HG03159 (cell line): ENCODE data around the gene HSD17B3.
"Not testable (repeated sequence)": the region's sequence is repeated elsewhere in the genome, so short reads cannot be mapped to it uniquely, and the experiment has no call there.

ENCODE experiments used
- ATAC-seq: cut with Tn5 transposase; IDR thresholded peaks from one replicate; pipeline ENCODE4 v1.9.1; 2021; ENCODE audit warnings: mild to moderate bottlenecking, moderate library complexity; ENCODE audit not compliant: unreplicated experiment

The HSD17B3 gene

DNA sequence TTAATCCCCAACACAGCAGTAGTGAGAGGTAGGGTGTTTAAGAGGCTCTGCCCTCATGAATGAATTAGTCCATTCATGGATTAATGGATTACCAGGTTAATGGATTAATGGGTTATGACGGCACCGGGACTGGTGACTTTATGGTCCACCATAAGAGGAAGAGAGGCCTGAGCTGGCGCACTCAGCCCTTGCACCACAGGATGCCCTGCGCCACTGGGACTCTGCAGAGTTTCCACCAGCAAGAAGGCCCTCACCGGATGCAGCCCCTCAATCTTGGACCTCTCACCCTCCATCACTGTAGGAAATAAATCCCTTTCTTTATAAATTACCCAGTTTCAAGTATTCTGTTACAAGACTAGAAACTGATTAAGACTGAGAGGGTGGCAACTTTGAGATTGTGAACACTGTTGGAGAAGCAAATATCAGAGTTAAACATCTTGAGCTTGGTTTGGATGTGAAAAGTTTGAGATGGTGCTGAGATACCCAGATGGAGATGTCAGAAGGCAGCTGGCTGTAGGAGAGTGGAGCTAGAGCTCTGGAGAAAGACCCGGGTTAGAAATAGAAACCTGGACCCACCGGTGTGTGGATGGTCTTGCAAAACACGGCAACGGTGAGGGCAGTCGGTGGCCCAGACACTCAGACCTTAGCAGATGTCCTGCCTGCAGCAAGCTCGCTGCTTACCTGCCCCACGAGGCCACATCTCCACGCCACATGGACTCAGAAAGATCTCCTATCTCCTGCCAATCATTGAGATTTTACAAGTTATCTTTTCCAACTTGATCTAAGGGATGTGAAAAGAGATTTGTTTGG lies 98.8 kb downstream of the HSD17B3 start:
- ATAC-seq: no peak

DNA sequence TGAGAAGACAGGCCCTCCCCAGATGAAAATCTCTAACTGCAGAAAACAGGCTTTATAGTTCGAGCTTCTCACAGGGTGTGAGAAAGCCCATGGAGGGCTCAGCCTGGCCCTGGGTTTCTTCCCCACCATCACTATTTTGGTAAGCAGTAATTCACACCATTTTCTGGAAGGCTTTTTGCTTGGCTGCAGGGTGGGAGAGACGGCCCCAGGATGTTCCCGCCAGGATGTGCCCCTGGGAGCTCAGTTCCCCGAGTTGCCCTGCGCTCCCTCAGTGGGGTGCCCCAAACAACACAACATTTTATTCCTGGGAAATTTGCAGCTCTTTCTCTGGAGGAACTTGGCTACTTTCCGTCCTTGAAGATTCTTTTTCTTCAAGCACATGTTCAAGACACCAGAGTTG lies 100.8 kb downstream of the HSD17B3 start:
- no peak for ATAC-seq

DNA sequence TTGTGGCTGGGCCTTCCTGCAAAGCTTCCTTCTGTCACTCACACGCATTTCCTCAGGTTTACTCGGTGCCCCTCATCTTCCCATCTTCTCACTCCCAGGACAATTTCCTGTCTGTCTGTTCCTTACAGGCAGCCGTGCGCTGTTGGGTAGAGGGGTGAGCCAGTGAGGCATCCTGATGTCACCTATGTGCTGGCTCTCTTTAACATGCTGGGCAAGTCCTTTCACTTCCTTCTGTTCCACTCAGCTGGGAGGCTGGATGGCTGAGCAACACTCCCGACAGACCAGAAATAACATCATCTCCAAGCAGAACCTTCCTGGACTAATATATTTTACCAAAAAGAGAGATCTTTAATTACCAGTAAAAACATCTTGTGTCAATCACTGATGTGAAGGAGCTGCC lies 103.0 kb downstream of the HSD17B3 start:
- no peak for ATAC-seq

DNA sequence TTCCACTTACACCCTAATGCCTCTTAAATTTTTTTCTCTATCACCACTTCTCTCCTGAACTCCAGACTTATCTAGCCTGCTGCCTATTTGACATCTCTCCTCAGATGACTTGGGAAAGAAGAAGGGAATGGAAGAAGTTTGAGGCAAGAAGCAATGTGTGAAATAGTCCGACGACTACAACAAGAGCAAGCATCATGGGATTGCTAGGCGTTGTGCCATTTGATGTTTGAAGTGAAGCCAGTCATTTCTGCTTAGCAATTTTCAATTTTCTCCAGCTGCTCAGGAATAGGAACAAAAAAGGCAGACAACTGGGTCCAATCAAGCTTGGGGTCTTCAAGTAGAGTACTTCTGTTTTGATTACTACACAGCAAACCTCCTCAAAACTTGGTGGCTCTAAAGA lies 106.4 kb downstream of the HSD17B3 start:
- no peak for ATAC-seq

DNA sequence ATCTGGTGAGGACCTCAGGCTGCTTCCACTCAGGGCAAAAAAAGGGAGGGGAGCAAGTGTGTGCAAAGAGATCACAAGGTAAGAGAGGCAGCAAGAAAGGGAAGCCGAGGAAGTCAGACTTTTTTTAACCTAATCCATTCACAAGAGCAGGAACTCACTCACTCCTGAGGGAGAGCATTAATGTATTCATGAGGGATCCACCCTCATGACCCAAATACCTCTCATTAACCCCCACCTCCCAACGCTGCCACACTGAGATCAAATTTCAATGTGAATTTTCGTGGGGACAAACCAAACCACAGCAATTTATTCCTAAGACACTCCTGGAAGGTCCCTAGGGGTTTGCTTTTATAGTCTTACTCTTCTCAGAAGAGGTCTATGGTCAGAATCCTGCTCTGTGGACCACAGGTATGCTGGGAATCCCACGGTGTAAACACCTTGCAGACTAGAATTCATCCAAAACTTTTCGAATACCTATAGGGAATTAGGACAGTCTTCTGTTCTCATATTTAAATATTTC lies 108.7 kb downstream of the HSD17B3 start:
- ATAC-seq: no peak

DNA sequence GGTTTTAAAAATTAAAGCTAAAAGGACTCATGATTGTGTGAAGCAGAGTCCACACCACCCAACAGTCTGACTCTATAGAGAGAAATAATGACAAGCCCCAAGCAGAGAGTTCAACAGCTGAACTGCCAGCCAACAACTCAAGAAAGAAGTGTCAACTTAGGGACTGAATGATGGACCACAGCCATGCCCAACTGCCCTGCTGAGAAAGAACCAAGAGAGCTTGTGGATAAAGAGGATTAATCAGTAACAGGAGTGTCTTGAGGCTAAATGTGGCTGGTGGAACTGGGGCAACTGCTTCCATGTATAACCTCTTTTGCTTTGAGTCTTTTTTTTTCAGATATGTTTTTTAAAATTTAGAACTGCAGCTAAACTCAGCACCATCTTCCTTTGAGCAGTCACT lies 109.3 kb downstream of the HSD17B3 start:
- no peak for ATAC-seq

DNA sequence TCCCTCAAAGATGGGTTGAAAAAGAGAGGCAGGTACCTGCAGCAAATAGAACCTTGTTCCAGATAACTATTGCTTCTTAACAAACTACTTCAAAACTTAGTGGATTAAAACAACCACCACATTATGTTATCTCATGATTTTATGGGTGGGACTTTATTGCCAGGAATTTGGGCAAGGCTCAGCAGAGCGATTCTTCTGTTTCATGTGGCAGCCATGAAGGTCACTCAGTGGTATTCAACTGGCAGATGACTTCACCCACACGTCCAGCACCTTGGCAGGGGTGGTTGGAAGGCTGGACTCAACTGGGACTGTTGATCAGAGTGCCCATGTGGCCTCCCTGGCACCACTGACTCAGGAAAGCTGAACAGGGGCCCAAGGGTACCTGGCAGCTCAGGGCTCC lies 112.0 kb downstream of the HSD17B3 start:
- no peak for ATAC-seq

DNA sequence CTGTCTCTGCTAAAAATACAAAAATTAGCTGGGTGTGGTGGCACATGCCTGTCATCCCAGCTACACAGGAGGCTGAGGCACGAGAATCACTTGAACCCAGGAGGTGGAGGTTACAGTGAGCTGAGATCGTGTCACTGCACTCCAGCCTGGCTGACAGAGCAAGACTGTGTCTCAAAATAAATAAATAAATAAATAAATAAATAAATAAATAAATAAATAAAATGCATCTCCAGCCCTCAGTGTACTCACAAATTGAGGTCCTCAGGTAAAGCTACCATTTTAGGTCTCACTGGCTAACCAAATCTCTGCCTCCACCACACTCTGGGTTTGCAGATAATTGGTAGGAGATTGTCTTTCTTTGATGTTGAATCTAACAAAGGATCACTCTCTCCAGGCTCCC lies 112.4 kb downstream of the HSD17B3 start:
- not testable (repeated sequence) for ATAC-seq

DNA sequence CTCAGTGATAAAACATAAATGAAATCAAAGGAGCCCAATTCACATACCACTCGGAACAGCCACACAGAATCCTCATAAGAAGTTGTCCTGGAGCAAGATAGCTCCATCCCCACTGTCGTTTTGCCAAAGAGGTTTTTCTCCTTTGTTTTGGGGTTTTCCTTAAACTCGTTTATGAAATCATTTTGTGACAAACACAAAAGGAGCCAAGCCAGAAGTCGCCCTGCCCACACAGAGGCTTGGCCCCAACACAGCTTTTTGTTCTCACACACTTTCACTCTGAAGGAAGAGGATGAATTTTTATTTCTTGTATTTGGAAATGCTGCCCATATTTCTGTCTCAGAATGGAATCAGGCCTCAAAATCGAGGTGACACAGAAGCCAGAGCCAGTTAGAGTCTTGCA lies 113.4 kb downstream of the HSD17B3 start:
- no peak for ATAC-seq

DNA sequence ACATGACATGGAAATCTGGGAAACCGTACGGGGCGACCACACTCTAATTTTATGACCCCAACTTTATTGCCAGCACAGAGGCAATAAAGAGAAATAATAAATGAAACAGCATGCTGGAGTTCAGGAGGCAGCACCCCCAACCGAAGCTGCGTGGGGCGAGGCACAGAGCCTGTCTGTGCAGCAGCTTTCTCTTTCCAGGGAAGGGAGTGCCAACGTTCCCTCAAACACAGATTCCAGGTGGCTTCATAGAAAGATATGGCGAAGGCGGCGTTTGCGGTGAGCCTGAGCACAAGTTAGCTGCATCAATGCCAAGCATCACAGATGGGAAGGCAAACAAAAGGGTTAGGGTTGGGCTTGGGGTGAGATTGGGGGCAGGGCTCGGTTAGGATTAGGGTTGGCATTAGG lies 114.8 kb downstream of the HSD17B3 start:
- no peak for ATAC-seq

DNA sequence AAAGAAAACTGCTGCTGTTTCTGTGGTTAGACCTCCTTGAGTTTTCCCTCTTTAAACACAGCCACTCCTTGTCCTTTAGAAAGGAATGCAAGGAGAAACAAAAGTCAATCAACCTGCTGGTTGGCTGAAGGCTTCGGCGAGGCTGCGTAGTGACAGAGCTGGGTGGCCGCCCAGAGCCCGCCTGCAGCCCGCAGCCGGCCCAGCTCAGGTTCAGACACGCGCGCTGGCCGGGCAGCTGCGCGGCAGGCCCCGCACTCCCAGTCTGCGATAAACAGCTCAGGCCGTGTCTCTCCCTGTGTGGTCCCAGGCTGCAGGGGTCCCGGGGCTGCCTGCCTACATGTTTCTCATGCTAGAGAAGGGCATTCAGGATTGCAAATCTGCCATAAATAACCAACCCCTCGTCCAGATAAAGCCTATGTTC lies 115.4 kb downstream of the HSD17B3 start:
- ATAC-seq: no peak

DNA sequence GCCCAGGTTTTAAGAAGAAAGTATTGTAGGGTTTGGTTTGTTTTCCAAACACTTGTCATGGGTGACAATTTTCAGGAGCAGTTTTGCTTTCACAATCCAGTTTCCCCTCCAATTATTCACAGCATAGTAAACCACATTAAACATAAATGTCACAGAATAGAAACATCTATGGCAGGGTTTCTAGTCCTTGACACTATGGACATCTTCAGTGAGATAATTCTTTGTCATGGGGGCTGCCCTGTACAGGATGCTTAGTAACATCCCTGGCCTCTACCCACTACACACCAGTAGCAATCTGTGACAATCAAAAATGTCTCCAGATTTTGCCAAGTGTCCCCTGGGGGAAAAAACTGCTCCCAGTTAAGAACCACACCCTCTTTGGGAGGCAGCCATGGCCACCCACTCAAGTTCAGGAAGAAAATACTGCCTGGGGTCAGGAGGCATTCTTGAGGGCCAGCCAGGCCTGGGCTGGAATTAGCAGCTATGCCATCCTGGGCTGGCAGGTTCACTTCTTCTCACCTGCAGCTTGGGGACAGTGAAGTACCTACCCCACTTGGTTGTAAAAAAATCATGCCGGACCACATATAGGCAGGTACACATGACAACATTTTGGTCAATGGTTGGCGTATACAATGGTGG lies 116.3 kb downstream of the HSD17B3 start:
- no peak for ATAC-seq
